Measurements from ENCODE around the gene RPTOR.

RPTOR gene

GRCh38 chr17:80730739-80731138 is 186.1 kb downstream of the RPTOR start:
- no peak for TF ChIP-seq EZH2 (IDR thresholded peaks at IDR 0.05)
- no peak for TF ChIP-seq POLR2AphosphoS5 (IDR thresholded peaks at IDR 0.05; ENCODE audit: borderline replicate concordance, low read depth, low read length)
- TF ChIP-seq FOXP2 (optimal IDR thresholded peaks at IDR 0.05; ENCODE audit: control extremely low read depth, extremely low read length, insufficient read depth), result no peak
- H3K36me3 ChIP-seq (ENCODE audit: insufficient read depth, low read length), result no peaks in the 10 kb centered on the region; the same call in 1 of the 2 replicates
- H3K9me3 ChIP-seq (ENCODE audit: low read depth, low read length), result no peaks in the 10 kb centered on the region
- no peak for DNase-seq (ENCODE audit: low read depth, low spot score)
- H3K4me3 ChIP-seq, result no peak overlapping the region
- no peak overlapping the region for H3K27ac ChIP-seq
- no peak overlapping the region for H3K9ac ChIP-seq (ENCODE audit: insufficient read length)

- Histone ChIP-seq H3K9me3 (ENCODE audit: low read depth, low read length) (no peaks in the 10 kb centered on the region), H3K36me3 (ENCODE audit: insufficient read depth, low read length) (no peaks in the 10 kb centered on the region; the same call in 1 of the 2 replicates), H3K9ac (ENCODE audit: insufficient read length) (peak overlapping the region; percentile 42), H3K27ac (no peak overlapping the region), H3K4me3 (no peak overlapping the region)
- TF ChIP-seq POLR2AphosphoS5 (IDR thresholded peaks at IDR 0.05; ENCODE audit: borderline replicate concordance, low read depth, low read length), result no peak
- no peak for TF ChIP-seq EZH2 (IDR thresholded peaks at IDR 0.05)
- no peak for TF ChIP-seq FOXP2 (optimal IDR thresholded peaks at IDR 0.05; ENCODE audit: control extremely low read depth, extremely low read length, insufficient read depth)
- no peak for DNase-seq (ENCODE audit: low read depth, low spot score)
Measured at GRCh38 chr17:80731323-80731722, 186.7 kb downstream of the RPTOR start.

GRCh38 chr17:80732268-80732667 is 187.6 kb downstream of the RPTOR start:
- no peak overlapping the region for H3K4me3 ChIP-seq
- no peak for DNase-seq (ENCODE audit: low read depth, low spot score)
- H3K9ac ChIP-seq (ENCODE audit: insufficient read length), result no peak overlapping the region
- TF ChIP-seq POLR2AphosphoS5 (IDR thresholded peaks at IDR 0.05; ENCODE audit: borderline replicate concordance, low read depth, low read length) (no peak), EZH2 (IDR thresholded peaks at IDR 0.05) (no peak), FOXP2 (optimal IDR thresholded peaks at IDR 0.05; ENCODE audit: control extremely low read depth, extremely low read length, insufficient read depth) (no peak)
- H3K36me3 ChIP-seq (ENCODE audit: insufficient read depth, low read length), result no peaks in the 10 kb centered on the region; the same call in 1 of the 2 replicates
- H3K9me3 ChIP-seq (ENCODE audit: low read depth, low read length), result no peaks in the 10 kb centered on the region
- peak overlapping the region; percentile 44; the same call in 1 of the 2 replicates for H3K27ac ChIP-seq

- TF ChIP-seq EZH2 (IDR thresholded peaks at IDR 0.05) (no peak), FOXP2 (optimal IDR thresholded peaks at IDR 0.05; ENCODE audit: control extremely low read depth, extremely low read length, insufficient read depth) (no peak), POLR2AphosphoS5 (IDR thresholded peaks at IDR 0.05; ENCODE audit: borderline replicate concordance, low read depth, low read length) (no peak)
- no peaks in the 10 kb centered on the region for H3K9me3 ChIP-seq (ENCODE audit: low read depth, low read length)
- H3K4me3 ChIP-seq, result no peak overlapping the region
- H3K27ac ChIP-seq, result no peak overlapping the region
- peaks cover 15% of the 10 kb centered on the region for H3K36me3 ChIP-seq (ENCODE audit: insufficient read depth, low read length)
- DNase-seq (ENCODE audit: low read depth, low spot score), result no peak
- H3K9ac ChIP-seq (ENCODE audit: insufficient read length), result no peak overlapping the region
Measured at GRCh38 chr17:80737106-80738019, 192.7 kb downstream of the RPTOR start.

GRCh38 chr17:80738020-80738808 is 193.6 kb downstream of the RPTOR start:
- Histone ChIP-seq H3K9me3 (ENCODE audit: low read depth, low read length) (no peaks in the 10 kb centered on the region), H3K9ac (ENCODE audit: insufficient read length) (no peak overlapping the region), H3K4me3 (no peak overlapping the region), H3K36me3 (ENCODE audit: insufficient read depth, low read length) (peaks cover 15% of the 10 kb centered on the region), H3K27ac (no peak overlapping the region)
- DNase-seq (ENCODE audit: low read depth, low spot score), result no peak
- TF ChIP-seq FOXP2 (optimal IDR thresholded peaks at IDR 0.05; ENCODE audit: control extremely low read depth, extremely low read length, insufficient read depth), result no peak
- no peak for TF ChIP-seq POLR2AphosphoS5 (IDR thresholded peaks at IDR 0.05; ENCODE audit: borderline replicate concordance, low read depth, low read length)
- TF ChIP-seq EZH2 (IDR thresholded peaks at IDR 0.05), result no peak

- TF ChIP-seq EZH2 (IDR thresholded peaks at IDR 0.05) (no peak), FOXP2 (optimal IDR thresholded peaks at IDR 0.05; ENCODE audit: control extremely low read depth, extremely low read length, insufficient read depth) (no peak), POLR2AphosphoS5 (IDR thresholded peaks at IDR 0.05; ENCODE audit: borderline replicate concordance, low read depth, low read length) (no peak)
- Histone ChIP-seq H3K4me3 (no peak overlapping the region), H3K27ac (no peak overlapping the region), H3K36me3 (ENCODE audit: insufficient read depth, low read length) (peaks cover 15% of the 10 kb centered on the region), H3K9me3 (ENCODE audit: low read depth, low read length) (no peaks in the 10 kb centered on the region), H3K9ac (ENCODE audit: insufficient read length) (no peak overlapping the region)
- DNase-seq (ENCODE audit: low read depth, low spot score), result no peak
Measured at GRCh38 chr17:80738987-80739730, 194.5 kb downstream of the RPTOR start.

- H3K36me3 ChIP-seq (ENCODE audit: insufficient read depth, low read length), result peaks cover 15% of the 10 kb centered on the region
- TF ChIP-seq POLR2AphosphoS5 (IDR thresholded peaks at IDR 0.05; ENCODE audit: borderline replicate concordance, low read depth, low read length), result no peak
- no peak for TF ChIP-seq EZH2 (IDR thresholded peaks at IDR 0.05)
- no peak for TF ChIP-seq FOXP2 (optimal IDR thresholded peaks at IDR 0.05; ENCODE audit: control extremely low read depth, extremely low read length, insufficient read depth)
- no peak overlapping the region for H3K9ac ChIP-seq (ENCODE audit: insufficient read length)
- no peak overlapping the region for H3K4me3 ChIP-seq
- H3K27ac ChIP-seq, result no peak overlapping the region
- no peaks in the 10 kb centered on the region for H3K9me3 ChIP-seq (ENCODE audit: low read depth, low read length)
- no peak for DNase-seq (ENCODE audit: low read depth, low spot score)
Measured at GRCh38 chr17:80740141-80740540, 195.5 kb downstream of the RPTOR start.
